ENCODE data around the gene POU2F2.

POU2F2 gene

DNA sequence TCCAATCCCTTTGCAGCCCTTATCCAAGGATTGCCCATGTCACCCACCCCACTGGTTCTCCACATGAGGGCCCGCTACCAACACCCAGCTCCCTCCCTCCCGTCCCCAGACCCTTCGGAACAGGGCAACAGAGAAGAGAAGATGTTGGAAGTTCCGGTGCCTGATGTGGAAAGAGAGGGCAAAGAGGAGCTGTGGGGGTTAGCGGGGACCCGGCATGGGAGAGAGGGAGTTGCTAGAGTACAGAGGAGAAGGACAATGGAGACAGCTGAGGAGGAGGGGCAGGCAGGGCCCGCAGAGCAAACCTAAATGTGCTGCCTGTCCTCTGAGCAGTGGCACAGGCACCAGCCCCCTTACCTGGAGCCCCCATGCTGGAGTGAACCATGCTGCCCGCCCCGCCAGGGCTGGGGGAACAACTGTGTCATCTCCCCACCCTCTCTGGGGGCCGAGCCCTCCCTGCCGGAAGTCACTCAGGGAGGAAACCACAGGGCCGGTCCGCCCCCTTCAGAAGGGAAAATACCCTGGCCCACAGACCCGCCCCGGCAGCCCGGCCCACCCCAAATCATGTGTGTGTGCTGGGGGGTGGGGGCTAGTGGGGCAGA, at the start of gene POU2F2:
Gene POU2F2, minus strand, starts transcription at position 417 of the 599 bp plus-strand sequence. Its CDS starts 35 bp downstream, at position 382.
- Mint-ChIP-seq H3K36me3 (ENCODE audit: low read depth) (no peaks in the 10 kb centered on the region), H3K9me3 (no peaks in the 10 kb centered on the region), H3K27me3 (no peaks in the 10 kb centered on the region), H3K4me1 (ENCODE audit: low read depth) (peaks cover 73% of the 10 kb centered on the region), H3K27ac (peak within 1 kb of the TSS; percentile 58), H3K4me3 (peak within 1 kb of the TSS; percentile 89)
- intact Hi-C loops (cut with micrococcal nuclease), result loop anchor here (1.0 to 5.0 kb wide), 4 partner anchors 23 to 155 kb away; partner anchors contain the start of gene GSK3A

GRCh38 chr19:42178791-42179674, 46.8 kb upstream of the POU2F2 start:
- intact Hi-C loops (cut with micrococcal nuclease), result no loop called here
- Mint-ChIP-seq H3K9me3 (no peaks in the 10 kb centered on the region), H3K27me3 (peaks cover 28% of the 10 kb centered on the region), H3K4me3 (no peak overlapping the region), H3K4me1 (ENCODE audit: low read depth) (peaks cover 40% of the 10 kb centered on the region), H3K27ac (no peak overlapping the region), H3K36me3 (ENCODE audit: low read depth) (no peaks in the 10 kb centered on the region)

DNA sequence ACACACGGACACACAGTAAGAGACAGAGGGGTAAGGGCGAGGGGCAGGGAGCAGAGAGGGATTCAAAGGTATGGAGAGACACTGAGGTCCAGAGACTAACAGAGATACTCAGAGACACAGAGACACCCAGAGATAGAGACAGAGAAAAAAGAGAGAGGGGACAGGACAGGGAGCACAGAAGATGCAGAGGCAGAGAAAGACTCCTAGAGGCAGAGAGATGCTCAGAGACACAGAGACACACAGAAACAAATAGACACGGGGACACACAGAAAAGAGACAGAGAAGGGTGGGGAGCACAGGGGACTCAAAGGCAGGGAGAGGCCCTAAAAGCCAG, 45.4 kb upstream of the POU2F2 start:
- Mint-ChIP-seq H3K36me3 (ENCODE audit: low read depth) (no peaks in the 10 kb centered on the region), H3K4me3 (no peak overlapping the region), H3K9me3 (no peaks in the 10 kb centered on the region), H3K27ac (no peak overlapping the region), H3K4me1 (ENCODE audit: low read depth) (peaks cover 28% of the 10 kb centered on the region), H3K27me3 (peaks cover 31% of the 10 kb centered on the region)
- intact Hi-C loops (cut with micrococcal nuclease), result no loop called here

- peaks cover 30% of the 10 kb centered on the region for H3K27me3 Mint-ChIP-seq
- H3K9me3 Mint-ChIP-seq, result no peaks in the 10 kb centered on the region
- H3K4me1 Mint-ChIP-seq (ENCODE audit: low read depth), result peaks cover 23% of the 10 kb centered on the region
- no peaks in the 10 kb centered on the region for H3K36me3 Mint-ChIP-seq (ENCODE audit: low read depth)
- intact Hi-C loops (cut with micrococcal nuclease), result no loop called here
- no peak overlapping the region for H3K4me3 Mint-ChIP-seq
- H3K27ac Mint-ChIP-seq, result no peak overlapping the region
These were observed 44.9 kb upstream of the POU2F2 start for GRCh38 chr19:42176990-42177685.

DNA sequence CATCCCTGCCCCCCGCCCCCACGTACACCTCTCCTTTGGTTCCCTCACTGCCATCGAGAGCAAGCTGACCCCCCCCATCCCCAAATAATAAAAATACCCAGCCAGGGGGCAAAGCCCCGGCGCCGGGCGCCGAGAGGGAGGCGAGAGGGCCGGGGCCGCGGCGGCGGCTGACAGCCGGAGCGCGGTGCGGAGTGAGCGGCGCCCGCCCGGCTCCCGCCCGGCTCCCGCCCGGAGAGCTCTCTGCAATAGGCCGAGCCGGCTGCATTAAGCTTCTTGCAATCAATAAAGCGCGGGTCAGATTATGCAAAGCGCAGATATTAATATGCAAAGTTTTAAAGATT, 44.4 kb upstream of the POU2F2 start:
- intact Hi-C loops (cut with micrococcal nuclease), result no loop called here
- peak overlapping the region; percentile 76 for H3K4me3 Mint-ChIP-seq
- no peak overlapping the region for H3K27ac Mint-ChIP-seq
- no peaks in the 10 kb centered on the region for H3K9me3 Mint-ChIP-seq
- H3K4me1 Mint-ChIP-seq (ENCODE audit: low read depth), result peaks cover 18% of the 10 kb centered on the region
- peaks cover 27% of the 10 kb centered on the region for H3K27me3 Mint-ChIP-seq
- no peaks in the 10 kb centered on the region for H3K36me3 Mint-ChIP-seq (ENCODE audit: low read depth)

- intact Hi-C loops (cut with micrococcal nuclease), result no loop called here
These were observed 43.9 kb upstream of the POU2F2 start for GRCh38 chr19:42175952-42176648.

GRCh38 chr19:42174958-42175734, 42.9 kb upstream of the POU2F2 start:
- H3K4me1 Mint-ChIP-seq (ENCODE audit: low read depth), result peaks cover 18% of the 10 kb centered on the region
- intact Hi-C loops (cut with micrococcal nuclease), result no loop called here
- peaks cover 27% of the 10 kb centered on the region for H3K27me3 Mint-ChIP-seq
- H3K9me3 Mint-ChIP-seq, result no peaks in the 10 kb centered on the region
- no peaks in the 10 kb centered on the region for H3K36me3 Mint-ChIP-seq (ENCODE audit: low read depth)
- H3K4me3 Mint-ChIP-seq, result no peak overlapping the region
- H3K27ac Mint-ChIP-seq, result no peak overlapping the region

More at GRCh38 chr19:42175952-42176648, 43.9 kb upstream of the POU2F2 start:
- Mint-ChIP-seq H3K27ac (no peak overlapping the region), H3K4me3 (peak overlapping the region; percentile 76), H3K9me3 (no peaks in the 10 kb centered on the region), H3K36me3 (ENCODE audit: low read depth) (no peaks in the 10 kb centered on the region), H3K27me3 (peaks cover 27% of the 10 kb centered on the region), H3K4me1 (ENCODE audit: low read depth) (peaks cover 18% of the 10 kb centered on the region)

GRCh38 chr19:42174188-42174587, 41.9 kb upstream of the POU2F2 start:
- Mint-ChIP-seq H3K27ac (no peak overlapping the region), H3K36me3 (ENCODE audit: low read depth) (no peaks in the 10 kb centered on the region), H3K4me1 (ENCODE audit: low read depth) (peaks cover 18% of the 10 kb centered on the region), H3K4me3 (no peak overlapping the region), H3K27me3 (peaks cover 31% of the 10 kb centered on the region), H3K9me3 (no peaks in the 10 kb centered on the region)
- intact Hi-C loops (cut with micrococcal nuclease), result no loop called here

DNA sequence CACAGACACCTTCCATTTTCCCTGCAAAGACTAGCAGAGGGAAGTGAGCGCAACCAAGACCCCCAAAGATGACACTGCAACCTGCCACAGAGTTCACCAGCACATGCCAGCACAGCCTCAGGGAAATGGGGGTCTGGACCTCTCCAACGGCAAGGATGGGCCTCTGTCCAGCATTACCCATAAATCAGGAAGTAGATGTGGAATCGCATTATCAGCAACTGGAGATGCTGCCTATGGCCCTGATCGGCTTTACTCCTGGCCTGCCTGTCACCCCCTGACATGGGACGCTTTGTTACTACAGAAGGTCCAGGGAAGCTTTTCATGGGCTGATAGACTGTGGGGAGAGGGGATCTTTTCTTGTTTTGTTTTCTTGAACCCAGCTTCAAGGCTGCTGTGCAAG, 41.4 kb upstream of the POU2F2 start:
- Mint-ChIP-seq H3K9me3 (no peaks in the 10 kb centered on the region), H3K27me3 (peaks cover 31% of the 10 kb centered on the region), H3K4me1 (ENCODE audit: low read depth) (peaks cover 18% of the 10 kb centered on the region), H3K4me3 (no peak overlapping the region), H3K36me3 (ENCODE audit: low read depth) (no peaks in the 10 kb centered on the region), H3K27ac (no peak overlapping the region)
- intact Hi-C loops (cut with micrococcal nuclease), result no loop called here

DNA sequence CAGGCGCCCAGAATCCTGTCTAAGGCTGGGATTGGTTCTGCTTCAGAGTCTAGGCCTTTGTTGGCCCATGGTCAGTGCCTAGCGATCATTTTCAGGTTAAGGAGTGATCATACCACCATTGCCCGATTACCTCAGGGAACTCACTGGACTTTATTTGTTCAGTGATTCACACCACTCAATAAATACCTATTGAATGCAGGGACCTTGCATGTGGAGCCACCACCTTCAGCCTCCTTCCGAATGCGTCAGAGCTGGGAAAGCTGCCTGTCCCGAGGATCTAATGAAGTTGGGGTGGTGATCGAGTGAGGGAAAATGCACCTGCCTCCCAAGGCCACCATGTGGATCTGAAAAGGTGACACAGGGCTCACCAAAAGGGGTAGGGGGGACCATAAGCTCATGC, 40.0 kb upstream of the POU2F2 start:
- H3K9me3 Mint-ChIP-seq, result no peaks in the 10 kb centered on the region
- H3K27me3 Mint-ChIP-seq, result peaks cover 32% of the 10 kb centered on the region
- H3K27ac Mint-ChIP-seq, result no peak overlapping the region
- intact Hi-C loops (cut with micrococcal nuclease), result no loop called here
- H3K4me3 Mint-ChIP-seq, result no peak overlapping the region
- no peaks in the 10 kb centered on the region for H3K36me3 Mint-ChIP-seq (ENCODE audit: low read depth)
- H3K4me1 Mint-ChIP-seq (ENCODE audit: low read depth), result peaks cover 18% of the 10 kb centered on the region

DNA sequence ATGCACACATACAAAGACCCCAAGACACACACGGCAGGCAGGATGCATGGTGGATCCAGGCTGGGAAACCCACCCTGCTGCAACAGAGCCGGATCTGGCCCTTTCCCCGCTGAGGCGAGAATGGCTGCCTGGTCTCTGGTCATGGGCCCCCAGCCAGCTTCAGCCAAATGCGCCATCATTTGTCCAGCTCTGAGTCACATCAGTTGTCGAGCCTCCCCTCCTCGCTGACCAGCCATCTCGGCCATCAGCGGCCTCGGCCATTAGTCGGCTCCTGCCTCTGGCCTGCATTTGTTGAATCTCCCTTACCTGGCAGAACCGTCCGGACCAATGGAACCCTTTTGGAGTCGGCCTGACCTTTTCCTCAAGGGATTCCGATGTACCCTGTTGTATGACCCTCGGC, 38.5 kb upstream of the POU2F2 start:
- Mint-ChIP-seq H3K36me3 (ENCODE audit: low read depth) (no peaks in the 10 kb centered on the region), H3K9me3 (no peaks in the 10 kb centered on the region), H3K4me3 (no peak overlapping the region), H3K4me1 (ENCODE audit: low read depth) (peaks cover 9% of the 10 kb centered on the region), H3K27me3 (peaks cover 27% of the 10 kb centered on the region), H3K27ac (no peak overlapping the region)
- intact Hi-C loops (cut with micrococcal nuclease), result no loop called here

DNA sequence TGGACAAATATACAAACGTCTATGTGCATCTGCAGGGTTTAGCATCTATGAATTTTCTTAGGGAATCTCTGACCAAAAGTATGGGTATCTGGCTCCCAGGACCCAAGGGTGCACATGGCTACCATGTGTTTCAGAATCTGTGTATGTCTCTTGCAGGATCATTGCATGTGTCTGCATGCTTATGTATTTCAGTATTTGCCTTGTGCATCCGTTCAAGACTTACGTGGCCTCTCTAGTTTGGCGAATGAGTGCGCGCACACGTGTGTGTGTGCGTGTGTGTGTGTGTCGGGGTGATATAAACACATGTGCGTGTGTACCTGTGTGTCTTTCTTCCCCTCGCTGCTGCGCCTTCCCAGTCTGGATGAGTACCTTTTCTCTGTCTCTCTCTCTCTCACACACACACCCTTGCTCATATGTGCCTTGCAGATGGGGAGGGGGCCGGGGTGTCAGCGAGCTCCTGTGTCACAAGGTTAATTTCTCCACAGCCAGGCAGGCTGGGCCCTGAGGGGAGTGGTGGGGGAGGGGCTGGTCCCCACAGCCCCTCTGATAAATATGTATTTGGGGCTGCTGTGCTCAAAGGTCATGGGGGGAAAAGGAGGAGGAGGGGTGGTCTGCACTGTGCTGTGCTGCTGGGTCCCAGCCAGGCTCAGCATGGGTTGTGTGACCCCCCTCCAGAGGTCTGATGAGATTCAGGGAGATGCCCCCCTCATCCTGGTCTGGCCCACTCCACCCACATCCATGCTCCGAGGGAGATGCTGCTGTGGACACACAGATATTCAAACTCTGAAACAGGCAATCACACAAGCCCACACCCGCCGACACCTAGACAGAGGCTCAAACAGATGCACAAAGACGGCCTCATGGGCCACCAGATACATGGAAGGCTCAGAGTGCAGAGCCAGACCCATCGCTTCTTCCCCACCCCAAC, 37.5 kb upstream of the POU2F2 start:
- no peaks in the 10 kb centered on the region for H3K9me3 Mint-ChIP-seq
- H3K27me3 Mint-ChIP-seq, result peaks cover 20% of the 10 kb centered on the region
- no peak overlapping the region for H3K4me3 Mint-ChIP-seq
- peaks cover 9% of the 10 kb centered on the region for H3K4me1 Mint-ChIP-seq (ENCODE audit: low read depth)
- H3K36me3 Mint-ChIP-seq (ENCODE audit: low read depth), result no peaks in the 10 kb centered on the region
- no peak overlapping the region for H3K27ac Mint-ChIP-seq
- intact Hi-C loops (cut with micrococcal nuclease), result no loop called here

Measured in dendritic cell treated with granulocyte-macrophage colony-stimulating factor and Interleukin-4, amounts not matched to agents 40 ng/mL and 50 ng/mL, for 4 days (primary cell).